HG02840 (cell line): ENCODE data around the gene GPR32.
"Not testable (repeated sequence)": the region's sequence is repeated elsewhere in the genome, so short reads cannot be mapped to it uniquely, and the experiment has no call there.

Source experiments
- ATAC-seq: cut with Tn5 transposase; IDR thresholded peaks from one replicate; pipeline ENCODE4 v1.9.1; 2021; ENCODE audit warnings: mild to moderate bottlenecking, moderate library complexity, moderate number of reproducible peaks; ENCODE audit not compliant: unreplicated experiment, low FRiP score

The GPR32 gene, protein sequence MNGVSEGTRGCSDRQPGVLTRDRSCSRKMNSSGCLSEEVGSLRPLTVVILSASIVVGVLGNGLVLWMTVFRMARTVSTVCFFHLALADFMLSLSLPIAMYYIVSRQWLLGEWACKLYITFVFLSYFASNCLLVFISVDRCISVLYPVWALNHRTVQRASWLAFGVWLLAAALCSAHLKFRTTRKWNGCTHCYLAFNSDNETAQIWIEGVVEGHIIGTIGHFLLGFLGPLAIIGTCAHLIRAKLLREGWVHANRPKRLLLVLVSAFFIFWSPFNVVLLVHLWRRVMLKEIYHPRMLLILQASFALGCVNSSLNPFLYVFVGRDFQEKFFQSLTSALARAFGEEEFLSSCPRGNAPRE

DNA sequence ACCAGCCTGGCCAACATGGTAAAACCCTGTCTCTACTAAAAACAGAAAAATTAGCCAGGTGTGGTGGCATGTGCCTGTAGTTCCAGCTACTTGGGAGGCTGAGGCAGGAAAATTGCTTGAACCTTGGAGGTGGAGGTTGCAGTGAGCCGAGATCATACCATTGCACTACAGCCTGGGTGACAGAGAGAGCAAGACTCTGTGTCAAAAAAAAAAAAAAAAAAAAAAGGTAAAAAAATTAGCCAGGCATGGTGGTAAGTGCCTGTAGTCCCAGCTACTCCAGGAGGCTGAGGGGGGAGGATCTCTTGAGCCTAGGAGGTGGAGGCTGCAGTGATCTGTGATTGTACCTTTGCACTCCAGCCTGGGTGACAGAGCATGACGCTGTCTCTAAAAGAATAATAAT, at the start of gene GPR32:
Gene GPR32 (plus strand): TSS at position 301 of the 400 bp plus-strand sequence. CDS start 137 bp downstream, outside the sequence.
- ATAC-seq, result not testable (repeated sequence)

DNA sequence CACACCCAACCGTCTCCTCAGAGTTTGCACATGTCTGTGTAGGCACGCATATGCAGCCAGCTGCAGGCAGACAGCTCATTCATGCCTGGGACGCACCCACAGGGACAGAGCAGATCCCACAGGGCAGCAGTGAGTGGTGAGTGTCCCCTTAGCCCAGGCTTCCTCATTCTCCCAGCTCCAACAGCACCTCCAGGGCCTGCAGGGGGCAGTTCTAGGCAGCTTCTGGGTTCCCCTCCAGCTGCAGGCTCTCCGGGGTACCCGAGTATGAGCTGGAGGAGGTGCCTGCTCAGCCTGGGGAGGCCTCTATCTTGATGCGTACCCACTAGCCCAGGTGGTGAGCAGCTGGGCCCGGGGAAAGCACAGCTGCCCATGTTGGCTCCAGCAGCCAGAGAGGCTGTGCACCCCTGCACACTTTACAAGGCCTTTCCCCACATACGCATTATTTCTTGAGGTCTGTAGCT, 49.3 kb upstream of the GPR32 start:
- no peak for ATAC-seq

DNA sequence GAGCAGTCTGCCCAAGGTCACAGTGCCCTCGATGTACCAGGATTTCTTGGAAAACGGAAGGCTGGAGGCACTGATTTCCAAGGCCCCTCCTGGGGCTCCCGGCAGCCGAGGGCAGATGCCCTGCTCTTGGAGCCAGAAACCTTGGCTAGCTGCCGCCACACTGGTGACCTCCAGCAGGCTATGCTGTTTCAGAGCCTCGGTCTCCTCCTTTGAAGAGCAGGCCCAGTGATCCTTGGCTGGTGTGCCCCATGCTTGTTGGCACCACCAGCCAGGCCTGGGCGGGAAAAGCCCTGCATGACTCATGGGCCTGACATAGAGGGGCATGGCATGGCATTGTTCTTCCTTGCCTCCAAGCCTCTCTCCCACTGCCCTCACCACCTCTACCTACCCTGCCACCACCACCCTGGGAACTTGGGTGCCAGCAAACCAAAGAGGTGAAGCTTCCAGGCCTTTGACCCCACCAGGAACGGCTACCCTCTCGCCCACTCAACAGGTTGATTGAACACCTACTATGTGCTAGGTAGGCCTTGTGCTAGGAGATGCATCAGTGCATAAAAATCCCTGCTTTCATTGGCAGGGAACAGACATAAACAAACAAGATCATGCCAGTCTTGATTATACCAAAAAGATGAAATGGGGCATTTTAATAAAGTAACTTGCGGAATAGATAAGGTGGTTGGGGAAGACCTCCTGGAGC, 48.7 kb upstream of the GPR32 start:
- ATAC-seq, result no peak

DNA sequence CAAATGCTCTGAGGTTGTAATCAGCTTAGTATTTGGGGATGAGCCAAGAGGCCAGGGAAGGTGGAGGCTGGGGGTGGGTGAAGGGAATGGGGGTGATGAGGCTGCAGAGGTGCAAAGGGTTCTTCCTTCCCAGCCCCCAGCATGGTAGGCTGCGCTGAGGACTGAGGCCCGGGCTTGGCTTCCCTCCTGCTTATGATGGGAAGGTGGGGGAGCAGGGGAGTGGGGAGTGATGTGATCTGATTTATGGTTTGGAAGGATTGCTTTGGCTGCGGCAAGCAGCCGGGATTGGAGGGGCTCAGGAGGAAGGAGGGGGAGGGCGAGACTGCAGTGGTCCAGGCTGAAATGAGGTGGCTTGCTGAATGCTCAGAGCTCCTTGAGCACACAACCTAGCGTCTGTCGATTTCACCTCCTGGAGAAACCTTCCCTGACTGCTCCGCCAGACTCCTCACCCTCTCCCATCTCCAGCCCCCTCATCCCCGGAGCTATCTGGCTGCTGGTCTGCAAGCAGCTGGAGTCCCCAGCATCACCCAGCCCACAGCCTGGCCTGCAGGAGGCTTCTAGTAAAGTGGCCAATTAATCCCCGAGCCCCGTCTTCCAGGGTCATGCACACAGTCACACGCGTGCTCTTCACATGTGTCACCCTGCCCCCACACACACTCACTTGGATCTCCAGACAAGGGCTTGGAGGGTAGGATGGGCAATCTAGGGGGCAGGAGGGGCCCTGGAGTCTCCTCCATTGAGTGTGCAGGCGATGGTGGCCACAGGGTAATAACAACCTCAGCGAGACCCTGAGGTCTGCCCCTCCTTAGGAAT, 47.9 kb upstream of the GPR32 start:
- no peak for ATAC-seq

DNA sequence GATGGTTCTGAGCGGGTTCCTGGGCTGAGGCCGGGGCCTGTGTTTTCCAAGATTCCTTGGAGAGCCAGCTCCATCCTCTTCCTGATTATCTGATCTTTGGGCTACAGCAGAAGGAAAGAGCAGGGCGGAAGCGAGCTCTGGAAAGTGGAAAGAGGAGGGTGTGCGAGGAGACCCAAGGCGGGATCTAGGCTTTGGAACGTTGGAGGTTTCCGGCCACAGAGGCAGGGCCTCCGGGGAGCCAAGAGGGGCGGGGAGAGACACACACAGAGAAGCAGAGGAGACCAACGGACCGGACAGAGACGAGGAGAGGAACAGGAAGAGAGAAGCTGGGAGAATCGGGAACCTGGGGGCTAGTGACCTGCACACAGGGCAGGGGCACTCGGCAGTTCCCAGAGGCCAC, 47.2 kb upstream of the GPR32 start, which contains the start of gene CLEC11A:
Gene CLEC11A (plus strand): TSS at position 296 of the 400 bp plus-strand sequence. CDS start 162 bp downstream, outside the sequence.
- ATAC-seq, result no peak

DNA sequence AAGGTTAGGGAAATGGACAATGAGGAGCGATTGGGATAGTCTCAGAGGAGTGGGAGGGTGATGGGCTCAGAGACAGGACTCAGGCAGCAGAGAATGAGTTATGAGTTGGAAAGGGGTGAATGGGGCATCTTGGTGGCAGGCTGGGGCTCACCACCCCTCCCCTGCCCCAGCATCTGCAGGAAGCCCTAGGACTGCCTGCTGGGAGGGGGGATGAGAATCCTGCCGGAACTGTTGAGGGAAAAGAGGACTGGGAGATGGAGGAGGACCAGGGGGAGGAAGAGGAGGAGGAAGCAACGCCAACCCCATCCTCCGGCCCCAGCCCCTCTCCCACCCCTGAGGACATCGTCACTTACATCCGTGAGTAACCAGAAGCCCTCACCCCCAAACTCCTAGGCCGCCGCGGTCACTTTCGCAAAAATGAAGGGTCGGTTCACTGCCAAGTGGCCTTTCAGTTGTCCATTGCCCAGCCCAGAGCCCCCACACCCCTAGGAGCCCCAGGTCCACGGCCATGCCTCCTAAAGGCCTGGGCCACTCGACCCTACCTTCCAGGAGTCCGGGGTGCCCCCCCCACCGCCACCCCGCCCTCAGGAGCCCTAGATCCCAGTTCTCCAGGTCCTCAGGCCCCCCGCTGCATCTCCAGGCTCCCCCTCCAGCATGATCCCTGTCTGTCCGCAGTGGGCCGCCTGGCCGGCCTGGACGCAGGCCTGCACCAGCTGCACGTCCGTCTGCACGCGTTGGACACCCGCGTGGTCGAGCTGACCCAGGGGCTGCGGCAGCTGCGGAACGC, 46.3 kb upstream of the GPR32 start:
- ATAC-seq, result no peak

DNA sequence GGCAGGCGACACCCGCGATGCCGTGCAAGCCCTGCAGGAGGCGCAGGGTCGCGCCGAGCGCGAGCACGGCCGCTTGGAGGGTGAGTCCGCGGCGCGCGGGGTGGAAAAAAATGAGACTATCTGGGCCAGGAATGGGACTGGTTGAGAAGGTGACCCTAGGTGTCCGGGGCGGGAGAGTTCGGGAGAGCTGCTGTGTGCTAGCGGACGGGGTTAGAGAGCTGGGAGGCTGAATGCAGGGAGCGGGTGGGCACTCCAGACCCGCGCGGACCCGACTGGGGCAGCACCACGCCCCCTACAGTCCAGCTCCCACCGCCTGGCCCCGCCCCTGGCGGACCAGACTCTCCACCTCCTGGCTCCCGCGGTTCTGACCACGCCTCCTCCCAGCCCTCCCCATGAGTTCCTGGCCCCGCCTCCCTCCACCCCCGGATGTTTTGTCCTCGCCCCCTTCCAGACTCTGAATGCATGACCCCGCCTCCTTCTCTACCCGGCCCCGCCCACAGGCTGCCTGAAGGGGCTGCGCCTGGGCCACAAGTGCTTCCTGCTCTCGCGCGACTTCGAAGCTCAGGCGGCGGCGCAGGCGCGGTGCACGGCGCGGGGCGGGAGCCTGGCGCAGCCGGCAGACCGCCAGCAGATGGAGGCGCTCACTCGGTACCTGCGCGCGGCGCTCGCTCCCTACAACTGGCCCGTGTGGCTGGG, 45.6 kb upstream of the GPR32 start:
- no peak for ATAC-seq

DNA sequence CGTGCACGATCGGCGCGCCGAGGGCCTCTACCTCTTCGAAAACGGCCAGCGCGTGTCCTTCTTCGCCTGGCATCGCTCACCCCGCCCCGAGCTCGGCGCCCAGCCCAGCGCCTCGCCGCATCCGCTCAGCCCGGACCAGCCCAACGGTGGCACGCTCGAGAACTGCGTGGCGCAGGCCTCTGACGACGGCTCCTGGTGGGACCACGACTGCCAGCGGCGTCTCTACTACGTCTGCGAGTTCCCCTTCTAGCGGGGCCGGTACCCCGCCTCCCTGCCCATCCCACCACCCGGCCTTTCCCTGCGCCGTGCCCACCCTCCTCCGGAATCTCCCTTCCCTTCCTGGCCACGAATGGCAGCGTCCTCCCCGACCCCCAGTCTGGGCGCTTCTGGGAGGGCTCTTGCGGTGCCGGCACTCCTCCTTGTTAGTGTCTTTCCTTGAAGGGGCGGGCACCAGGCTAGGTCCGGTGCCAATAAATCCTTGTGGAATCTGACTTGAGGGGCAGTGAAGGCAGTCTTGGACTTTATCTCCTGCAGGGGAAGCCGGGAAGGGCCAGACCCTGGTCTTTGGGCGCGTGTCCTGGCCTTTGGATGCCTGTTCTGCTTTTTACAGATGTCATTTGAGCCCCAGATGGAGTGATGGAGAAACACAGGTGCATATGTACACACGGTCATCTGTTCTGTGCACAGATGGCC, 44.9 kb upstream of the GPR32 start:
- ATAC-seq, result no peak

DNA sequence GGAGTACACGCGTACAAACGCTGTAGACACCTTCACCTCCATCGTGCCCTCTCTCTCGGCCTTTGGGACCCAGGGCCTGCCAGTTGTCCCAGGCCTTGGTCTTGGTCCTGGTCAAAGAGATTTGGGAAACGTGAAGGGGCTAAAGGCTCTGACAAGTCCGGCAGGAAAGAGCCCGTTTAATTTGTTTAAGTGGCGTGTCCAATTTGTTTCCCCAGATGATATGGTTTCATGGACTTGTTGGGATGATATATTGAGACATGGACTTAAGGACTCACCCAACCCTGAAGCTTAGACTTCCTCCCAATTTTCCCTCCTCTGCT, 44.4 kb upstream of the GPR32 start:
- ATAC-seq, result no peak

DNA sequence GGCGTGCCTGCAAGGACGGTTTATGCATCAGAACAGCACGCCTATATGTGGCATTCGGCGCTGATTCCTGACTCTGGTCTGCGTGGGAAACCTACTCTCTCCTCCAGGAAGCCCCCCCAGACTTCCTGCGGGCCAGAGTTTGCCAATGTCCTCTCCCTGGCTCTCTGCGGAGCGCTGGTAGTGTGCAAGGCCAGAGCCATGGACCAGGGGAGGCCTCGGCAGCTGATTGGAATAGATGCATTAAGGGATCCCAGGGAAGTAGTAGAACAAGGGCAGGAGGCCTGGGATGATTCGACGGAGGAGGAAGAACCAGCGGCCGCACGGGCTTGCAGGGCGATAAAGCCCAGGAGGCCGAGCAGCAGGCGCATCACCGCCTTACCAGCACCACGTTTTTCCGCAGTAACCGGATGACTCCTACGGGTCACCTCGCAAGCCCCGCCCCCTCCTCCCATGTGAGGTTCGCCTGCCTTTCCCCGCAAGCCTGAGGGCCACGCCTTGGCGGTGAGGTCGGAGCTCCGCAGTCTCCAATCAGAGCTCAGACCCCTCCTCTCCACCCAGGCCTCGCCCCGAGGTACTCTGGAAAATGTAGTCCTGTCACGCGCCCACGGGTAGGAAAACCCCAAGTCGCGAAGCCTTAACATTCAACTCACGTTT, 42.1 kb upstream of the GPR32 start:
- no peak for ATAC-seq

DNA sequence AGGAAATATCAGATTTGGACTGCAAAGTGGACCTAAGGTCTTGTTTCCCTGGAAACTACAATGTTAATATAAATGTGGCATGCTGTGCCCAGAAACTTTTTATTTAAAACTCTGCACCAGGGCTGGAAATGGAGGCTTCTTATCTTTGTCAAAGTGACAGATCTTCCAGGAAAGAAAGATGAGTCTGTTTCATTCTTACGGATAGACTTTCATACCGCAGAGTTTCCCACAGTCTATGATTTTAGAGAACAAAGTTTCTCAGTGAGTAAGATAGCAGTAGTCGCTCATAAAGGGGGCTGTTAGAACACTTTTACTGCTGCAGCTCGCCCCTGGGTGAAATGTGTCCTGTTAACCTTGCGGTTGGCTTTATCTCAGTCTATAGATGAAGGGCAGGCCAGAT, 40.4 kb upstream of the GPR32 start:
- ATAC-seq, result no peak

DNA sequence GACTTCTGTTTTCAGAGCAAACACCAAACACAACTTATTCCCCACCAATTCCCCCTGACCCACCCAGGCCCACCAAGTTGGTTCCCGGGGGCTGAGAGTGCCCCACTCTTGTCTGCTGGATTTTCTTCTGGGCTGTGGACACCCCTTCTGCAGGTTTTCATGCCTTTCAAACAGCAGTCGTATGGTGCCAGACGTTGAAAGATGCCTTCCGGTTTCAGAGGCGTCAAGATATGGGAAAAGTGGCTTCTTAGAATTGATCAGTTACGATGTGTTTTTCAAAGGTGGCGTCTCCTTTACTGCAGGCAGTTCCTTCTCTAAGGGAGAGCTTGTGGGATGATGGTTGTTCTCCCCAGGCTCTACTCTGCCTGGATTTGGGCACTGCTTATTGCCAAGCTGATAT, 34.4 kb upstream of the GPR32 start:
- no peak for ATAC-seq

DNA sequence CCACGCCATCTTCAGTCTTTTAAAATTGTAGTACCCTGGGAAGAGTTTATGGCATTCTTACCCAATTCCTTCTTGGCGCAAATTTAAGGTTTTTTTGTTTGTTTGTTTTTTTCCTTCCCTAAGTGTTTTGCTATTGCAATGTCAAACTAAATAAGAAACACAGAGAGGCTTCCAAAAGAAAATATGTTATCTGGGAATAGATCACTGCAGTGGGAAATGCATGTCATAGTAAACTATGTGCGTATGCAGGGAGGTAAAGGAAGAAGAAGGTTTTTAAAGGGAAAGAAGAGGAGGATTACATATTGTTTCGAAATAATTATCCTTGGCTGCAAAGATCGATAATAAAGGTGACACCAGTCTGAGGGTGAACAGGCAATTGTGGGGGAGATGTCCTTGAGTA, 33.9 kb upstream of the GPR32 start:
- ATAC-seq, result no peak

DNA sequence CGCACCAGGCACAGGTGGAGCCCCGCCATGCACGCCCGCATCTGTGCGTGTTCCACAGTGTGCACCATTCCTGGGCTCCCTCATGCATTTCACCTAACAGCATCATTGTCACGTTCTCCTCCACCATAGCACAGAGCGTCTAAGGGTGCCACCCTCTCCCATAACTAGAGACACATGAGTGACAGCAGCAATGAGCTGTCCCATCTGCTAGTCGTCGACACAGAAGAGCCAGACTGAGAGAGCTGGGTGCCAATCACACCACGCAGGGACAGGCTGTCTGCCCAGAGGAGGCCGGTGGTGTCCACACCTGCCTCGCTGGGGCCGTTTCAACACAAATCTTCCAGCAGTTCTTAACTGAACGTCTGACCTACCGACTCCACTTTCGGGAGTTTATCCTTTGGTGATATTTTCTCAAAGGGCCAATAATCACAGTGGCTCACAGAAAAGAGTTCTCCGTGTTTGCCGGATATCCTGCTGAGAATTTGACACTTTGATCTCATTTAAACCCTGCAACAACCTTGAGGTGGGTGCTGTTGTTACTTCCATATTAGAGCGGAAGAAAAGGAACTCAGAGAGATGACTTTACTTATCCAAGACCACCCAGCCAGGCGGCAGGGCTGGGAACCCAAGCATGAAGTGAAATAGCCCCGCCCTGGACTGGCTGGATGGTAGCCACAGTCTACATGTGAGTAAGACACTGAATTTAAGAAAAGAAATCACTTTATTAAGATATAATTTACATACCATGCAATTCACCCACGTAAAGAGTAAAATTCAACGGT, 30.9 kb upstream of the GPR32 start:
- ATAC-seq, result no peak

DNA sequence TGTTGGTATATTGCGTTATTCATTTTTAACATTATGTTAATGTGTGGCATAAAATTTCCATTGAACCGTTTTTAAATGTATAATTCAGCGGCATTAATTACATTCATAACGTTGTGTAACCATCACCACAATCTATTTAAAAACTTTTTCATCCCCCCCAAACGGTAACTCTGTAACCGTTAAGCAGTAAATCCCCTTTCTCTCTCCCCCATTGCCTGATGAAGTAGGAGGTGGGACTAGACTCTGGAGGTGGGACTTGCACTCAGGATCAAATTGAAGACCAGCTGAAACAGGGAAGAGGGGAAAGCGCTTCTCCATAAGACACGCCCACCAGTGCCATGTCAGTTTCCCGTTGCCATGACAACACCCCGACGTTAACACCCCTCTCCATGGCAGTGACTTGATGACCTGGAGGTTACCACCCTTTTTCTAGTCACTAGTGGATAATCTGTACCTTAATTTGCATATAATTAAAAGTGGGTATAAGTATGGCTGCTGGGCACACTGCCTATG, 30.3 kb upstream of the GPR32 start:
- no peak for ATAC-seq

DNA sequence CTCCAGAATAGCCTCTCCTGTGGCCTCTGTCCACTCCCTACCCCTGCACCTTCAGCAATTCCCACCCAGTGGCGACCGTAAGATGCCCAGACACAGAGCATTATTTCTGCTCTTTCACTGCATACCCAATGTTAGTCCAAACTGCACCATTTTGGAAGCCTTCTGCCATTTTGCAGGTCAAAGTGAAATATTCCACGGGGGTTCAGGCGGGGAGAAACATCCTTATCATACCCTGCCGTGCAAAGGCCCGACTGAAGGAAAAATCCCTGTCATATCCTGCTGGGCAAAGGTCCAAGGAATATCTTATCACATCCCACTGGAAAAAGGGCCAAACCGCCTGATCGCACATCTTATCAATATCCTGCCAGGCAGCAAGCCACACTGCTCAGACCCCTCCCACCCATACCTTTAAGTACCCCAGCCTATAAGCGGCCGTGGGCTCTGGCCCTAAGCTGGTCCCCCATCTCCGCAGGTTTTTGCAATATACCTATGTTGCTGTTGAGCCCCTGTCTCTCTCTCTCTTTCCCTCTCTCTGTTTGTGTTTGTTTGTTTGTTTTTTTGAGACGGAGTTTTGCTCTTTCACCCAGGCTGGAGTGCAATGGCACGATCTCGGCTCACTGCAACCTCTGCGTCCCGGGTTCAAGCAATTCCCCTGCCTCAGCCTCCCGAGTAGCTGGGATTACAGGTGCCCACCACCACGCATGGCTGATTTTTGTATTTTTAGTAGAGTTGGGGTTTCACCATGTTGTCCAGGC, 28.9 kb upstream of the GPR32 start:
- no peak for ATAC-seq

DNA sequence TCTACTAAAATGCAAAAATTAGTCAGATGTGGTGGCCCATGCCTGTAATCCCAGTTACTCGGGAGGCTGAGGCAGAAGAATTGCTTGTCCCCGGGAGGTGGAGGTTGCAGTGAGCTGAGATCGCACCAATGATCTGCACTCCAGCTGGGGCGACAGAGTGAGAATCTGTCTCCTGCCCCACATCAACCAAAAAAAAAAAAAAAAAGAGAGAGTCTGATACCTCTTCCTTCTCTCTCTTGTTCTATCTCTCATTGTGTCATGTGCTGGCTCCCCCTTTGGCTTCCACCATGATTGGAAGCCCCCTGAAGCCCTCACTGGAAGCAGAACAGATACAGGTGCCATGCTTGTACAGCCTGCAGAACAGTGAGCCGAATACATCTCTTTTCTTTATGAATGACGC, 26.7 kb upstream of the GPR32 start:
- ATAC-seq, result no peak
